GM21529 (cell line): Measurements from ENCODE around the gene UFSP1.
"Not testable (repeated sequence)": the region's sequence is repeated elsewhere in the genome, so short reads cannot be mapped to it uniquely, and the experiment has no call there.

Source experiments
- ATAC-seq: cut with Tn5 transposase; IDR thresholded peaks from one replicate; pipeline ENCODE4 v1.9.1; 2021; ENCODE audit not compliant: unreplicated experiment

Gene UFSP1

GRCh38 chr7:100860702-100861615 is 28.6 kb downstream of the UFSP1 start:
- ATAC-seq, result no peak

GRCh38 chr7:100859856-100860255 is 29.7 kb downstream of the UFSP1 start:
- no peak for ATAC-seq

GRCh38 chr7:100856871-100857282 is 32.6 kb downstream of the UFSP1 start:
- no peak for ATAC-seq

- ATAC-seq, result no peak
Measured at GRCh38 chr7:100855515-100855914, 34.0 kb downstream of the UFSP1 start.

- ATAC-seq, result not testable (repeated sequence)
Measured at GRCh38 chr7:100854899-100855298, 34.6 kb downstream of the UFSP1 start.

- no peak for ATAC-seq
Measured at GRCh38 chr7:100854146-100854895, 35.2 kb downstream of the UFSP1 start.

- peak; percentile 95 for ATAC-seq
Measured at GRCh38 chr7:100852048-100852872, 37.3 kb downstream of the UFSP1 start, which contains the start of gene SLC12A9. SLC12A9 (plus strand) TSS chr7:100852713; CDS start chr7:100854198, 1,485 bp downstream.

- ATAC-seq, result no peak
Measured at GRCh38 chr7:100847360-100847759, 42.2 kb downstream of the UFSP1 start.

- no peak for ATAC-seq
Measured at GRCh38 chr7:100840470-100841100, 48.9 kb downstream of the UFSP1 start.

- no peak for ATAC-seq
Measured at GRCh38 chr7:100839361-100839760, 50.2 kb downstream of the UFSP1 start.
